ENCODE measurements around the gene OBSCN. TPM values are rescaled to one million over a fixed set of nuclear protein-coding genes. Genes with fewer than 3 reads are reported as not detected.
"Not testable (repeated sequence)": the region's sequence is repeated elsewhere in the genome, so short reads cannot be mapped to it uniquely, and the experiment has no call there.

The OBSCN gene
- polyA plus RNA-seq, 3 donors, result 32.0 to 53.4 (median 48.5) TPM

DNA sequence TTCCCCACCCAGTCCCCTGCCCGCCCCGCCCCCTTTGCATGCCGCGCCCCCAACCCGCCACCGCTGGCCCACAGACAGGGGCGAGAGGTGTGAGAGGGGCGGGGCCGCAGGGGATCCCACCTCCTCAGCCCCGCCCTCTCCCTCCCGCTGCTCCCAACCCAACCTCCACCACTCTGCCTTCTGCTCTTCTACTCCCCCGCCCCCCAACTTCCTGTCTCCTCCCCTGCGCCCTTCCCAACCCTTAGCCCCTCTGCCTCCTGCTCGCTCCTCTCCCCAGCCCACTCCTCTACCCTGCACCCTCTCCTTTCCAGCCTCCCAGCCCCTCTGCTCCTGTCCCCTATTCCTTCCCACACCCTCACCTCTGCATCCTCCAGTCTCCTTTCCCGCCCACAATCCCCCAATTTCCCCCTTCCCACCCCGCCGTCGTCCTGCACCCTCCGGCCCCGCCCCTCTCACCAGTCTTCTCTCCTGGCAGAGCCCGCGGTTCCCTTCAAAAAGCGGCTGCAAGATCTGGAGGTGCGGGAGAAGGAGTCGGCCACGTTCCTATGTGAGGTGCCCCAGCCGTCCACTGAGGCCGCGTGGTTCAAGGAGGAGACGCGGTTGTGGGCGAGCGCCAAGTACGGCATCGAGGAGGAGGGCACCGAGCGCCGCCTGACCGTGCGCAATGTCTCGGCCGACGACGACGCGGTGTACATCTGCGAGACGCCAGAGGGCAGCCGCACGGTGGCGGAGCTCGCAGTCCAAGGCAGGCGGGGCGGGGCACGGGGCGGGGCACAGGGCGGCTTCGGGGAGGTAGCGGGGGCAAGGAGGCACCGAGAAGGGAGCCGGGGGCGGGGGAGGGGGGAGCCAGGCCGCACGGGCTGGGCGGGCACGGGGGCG, 5.4 kb downstream of the OBSCN start:
- peak; percentile 88 for DNase-seq

DNA sequence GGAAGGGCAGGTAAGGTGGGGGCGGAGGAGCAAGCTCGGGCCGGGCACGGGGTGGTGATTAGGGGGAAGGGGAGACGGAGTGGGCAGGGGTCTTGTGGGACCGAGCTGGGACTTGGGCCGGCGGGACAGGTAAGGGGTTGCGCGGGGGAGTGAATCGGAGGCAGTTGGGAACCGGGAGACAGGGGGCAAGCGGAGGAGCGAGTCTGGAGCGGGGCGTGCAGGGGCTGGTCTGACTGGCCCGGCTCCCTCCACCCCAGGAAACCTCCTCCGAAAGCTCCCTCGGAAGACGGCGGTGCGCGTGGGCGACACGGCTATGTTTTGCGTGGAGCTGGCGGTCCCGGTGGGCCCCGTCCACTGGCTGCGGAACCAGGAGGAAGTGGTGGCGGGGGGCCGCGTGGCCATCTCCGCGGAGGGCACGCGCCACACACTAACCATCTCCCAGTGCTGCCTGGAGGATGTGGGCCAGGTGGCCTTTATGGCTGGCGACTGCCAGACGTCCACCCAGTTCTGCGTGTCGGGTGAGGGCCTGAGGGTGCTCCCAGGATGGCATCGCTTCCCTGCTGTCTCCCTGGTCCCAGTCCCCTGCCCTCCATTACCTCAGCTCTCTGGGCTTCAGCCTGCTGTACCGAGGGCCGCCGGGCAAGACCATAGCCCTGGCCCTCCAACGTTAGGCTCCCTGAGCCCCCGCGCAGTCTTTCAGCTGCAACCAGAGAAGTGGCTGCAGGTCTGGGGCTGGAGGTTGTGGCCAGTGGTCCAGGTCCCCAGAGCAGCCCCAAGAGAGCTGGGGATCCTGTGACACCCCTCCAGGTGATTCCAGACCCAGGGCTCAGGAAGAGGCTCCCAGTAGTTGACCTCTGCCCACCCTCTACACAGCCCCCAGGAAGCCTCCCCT, 6.3 kb downstream of the OBSCN start:
- DNase-seq, result no peak

DNA sequence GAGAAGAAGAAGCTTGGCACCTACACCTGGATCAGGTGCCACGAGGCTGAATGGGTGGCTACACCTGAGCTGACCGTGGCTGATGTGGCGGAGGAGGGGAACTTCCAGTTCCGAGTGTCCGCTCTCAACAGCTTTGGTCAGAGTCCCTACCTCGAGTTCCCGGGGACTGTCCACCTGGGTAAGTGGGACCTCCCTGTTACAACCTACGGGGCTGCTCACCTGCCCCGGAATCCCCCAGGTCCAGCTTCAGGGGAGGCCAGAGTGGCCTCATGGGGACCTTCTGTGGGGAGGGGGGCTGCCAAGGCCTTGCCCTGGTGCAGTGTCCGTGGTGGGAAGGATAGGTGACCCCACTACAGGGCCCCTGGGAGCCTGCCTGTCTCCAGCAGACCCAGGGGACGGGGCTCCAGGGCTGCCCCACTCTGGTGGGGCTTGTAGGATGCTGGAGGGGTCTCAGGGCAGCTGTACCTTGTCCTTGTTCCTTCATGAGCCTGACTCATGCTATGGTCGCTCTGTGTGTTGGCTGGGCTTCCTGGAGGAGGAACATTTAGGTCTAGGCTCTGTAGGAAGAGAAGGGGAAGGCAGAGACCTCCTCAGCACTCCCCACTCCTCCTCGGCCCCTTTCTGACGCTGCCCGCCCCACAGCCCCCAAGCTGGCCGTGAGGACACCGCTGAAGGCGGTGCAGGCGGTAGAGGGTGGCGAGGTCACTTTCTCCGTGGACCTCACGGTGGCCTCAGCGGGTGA, 7.2 kb downstream of the OBSCN start:
- no peak for DNase-seq

DNA sequence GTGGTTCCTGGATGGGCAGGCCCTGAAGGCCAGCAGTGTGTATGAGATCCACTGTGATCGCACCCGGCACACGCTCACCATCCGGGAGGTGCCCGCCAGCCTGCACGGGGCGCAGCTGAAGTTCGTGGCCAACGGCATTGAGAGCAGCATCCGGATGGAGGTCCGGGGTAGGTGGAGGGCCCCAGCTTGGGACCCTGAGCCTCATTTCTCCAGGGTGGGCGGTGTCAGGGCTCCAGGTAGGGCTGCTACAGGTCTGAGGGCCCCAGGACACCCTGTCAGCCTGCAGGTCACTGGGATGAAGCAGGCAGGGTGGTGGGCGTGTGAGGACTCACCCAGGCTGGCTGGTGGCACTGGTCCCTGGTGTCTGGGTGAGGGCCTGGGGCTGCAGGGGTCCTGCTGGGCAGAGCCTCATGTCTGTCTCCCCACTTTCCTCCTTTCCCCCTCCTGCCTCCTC, 7.8 kb downstream of the OBSCN start:
- no peak for DNase-seq

DNA sequence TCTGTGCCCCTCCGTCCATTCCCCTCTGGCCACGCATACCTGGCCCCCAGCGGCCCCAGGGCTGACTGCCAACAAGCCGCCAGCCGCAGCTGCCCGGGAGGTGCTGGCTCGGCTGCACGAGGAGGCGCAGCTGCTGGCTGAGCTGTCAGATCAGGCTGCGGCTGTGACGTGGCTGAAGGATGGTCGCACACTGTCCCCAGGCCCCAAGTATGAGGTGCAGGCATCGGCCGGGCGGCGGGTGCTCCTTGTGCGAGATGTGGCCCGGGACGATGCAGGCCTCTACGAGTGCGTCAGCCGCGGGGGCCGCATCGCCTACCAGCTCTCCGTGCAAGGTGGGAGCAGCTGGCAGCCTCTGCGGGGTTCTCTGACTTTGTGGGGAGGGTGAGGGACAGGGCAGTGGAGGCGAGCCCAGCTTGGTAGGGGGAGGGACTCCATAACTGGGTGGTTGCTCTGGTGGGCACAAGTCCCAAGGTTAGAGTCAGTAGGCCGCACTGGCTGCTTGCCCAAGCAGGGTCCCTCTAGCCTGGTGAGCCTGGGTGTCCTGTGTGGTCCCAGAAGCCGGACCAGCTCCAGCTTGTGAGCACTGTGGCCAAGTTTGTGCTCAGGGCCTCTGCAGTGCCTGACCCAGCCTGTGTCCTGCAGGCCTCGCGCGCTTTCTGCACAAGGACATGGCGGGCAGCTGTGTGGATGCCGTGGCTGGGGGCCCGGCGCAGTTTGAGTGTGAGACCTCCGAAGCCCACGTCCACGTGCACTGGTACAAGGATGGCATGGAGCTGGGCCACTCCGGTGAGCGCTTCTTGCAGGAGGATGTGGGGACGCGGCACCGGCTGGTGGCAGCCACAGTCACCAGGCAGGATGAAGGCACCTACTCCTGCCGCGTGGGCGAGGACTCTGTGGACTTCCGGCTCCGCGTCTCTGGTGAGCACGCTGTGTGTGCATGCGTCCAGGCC, 8.8 kb downstream of the OBSCN start:
- DNase-seq, result no peak

DNA sequence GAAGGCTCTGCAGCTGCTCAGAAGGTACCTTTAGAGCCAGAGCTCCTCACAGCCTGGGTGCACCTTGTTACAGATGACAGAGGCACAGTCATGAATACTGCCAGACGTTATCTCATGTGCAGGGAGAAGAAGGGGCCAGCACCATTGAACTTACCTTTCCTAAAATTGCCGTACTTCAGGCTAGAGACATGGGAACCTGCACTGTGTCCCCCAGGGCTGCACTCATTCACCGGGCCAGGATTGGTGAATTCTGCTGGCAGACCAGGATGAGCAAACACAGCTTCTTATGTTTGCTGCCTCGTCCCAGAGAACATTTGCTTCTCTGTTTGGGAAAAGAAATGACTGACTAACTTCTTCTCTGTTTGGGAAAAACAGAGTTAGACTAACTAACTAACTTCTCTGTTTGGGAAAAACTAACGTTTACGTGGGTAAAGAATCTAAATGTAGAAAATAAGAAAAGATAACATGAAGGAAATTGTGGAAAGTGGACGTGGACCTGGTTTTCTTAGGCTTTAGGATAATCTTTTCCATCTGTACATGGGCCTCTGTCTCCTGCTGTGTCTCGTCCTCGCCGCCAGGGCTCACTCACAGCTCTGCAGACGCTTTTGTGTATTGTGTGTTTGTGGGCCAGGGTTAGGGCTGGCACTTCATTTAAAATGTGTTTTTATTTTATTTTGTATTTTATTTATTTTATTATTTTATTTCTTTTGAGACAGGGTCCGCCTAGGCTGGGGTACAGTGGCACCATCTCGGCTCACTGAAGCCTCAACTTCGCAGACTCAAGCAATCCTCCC, 9.9 kb downstream of the OBSCN start:
- no peak for DNase-seq

DNA sequence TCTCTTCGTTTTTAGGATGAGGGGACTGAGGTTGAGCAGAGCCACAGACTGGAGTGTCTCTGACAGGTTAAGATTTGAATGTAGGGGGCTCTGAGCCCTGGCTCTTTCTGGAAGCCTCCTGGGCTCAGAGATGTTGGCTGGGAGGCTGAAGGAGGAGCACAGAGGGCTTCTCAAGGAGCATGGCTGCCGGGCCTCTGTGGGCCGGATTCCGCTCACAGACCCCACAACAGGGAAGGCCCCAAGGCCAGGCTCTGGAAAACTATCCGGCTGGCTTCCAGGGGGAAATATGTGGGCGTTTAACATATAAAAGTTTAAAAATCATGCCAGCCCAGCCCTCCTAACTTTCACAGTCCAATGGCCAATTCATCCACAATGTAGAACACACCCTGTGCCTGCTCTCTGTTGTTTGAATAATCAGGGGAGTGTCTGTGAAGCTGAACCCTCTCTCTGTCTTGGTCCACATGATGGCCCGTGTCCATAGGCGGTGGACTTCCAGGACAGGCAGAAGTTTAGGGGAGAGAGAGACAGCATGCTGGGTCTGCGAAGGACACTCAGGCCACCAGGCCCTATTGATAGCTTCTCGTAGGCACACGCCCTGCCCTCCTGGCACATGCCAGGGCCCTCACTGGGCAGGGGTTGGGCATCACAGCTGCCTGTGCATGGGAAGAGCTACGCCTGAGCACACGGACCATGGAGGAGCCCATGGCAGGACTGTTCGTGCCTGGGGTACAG, 10.8 kb downstream of the OBSCN start:
- DNase-seq, result no peak

DNA sequence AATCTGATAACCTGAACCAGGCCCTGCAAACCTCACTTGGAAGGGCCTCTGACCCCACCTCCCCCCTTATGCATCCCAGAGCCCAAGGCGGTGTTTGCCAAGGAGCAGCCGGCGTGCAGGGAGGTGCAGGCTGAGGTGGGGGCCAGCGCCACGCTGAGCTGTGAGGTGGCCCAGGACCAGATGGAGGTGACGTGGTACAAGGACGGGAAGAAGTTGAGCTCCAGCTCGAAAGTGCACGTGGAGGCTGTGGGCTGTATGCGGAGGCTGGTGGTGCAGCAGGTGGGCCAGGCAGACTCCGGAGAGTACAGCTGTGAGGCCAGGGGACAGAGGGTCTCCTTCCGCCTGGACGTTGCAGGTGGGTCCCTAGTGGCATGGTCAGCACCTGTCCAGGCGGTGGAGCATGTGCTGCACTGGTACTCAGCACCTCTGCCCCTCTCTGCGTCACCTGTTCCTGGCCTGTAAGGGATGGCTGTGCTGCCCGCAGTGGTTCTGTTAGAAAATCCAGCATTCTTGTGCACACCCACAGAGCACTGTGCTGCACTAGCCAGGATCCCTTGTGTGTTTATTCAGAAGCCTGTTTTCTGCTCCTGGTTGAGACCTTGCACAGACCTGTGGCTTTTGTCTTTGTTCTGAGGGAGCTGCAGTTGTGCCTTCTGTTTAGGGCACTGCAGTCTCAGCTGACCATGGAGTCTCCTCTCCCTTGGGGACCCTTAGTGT, 11.6 kb downstream of the OBSCN start:
- no peak for DNase-seq

DNA sequence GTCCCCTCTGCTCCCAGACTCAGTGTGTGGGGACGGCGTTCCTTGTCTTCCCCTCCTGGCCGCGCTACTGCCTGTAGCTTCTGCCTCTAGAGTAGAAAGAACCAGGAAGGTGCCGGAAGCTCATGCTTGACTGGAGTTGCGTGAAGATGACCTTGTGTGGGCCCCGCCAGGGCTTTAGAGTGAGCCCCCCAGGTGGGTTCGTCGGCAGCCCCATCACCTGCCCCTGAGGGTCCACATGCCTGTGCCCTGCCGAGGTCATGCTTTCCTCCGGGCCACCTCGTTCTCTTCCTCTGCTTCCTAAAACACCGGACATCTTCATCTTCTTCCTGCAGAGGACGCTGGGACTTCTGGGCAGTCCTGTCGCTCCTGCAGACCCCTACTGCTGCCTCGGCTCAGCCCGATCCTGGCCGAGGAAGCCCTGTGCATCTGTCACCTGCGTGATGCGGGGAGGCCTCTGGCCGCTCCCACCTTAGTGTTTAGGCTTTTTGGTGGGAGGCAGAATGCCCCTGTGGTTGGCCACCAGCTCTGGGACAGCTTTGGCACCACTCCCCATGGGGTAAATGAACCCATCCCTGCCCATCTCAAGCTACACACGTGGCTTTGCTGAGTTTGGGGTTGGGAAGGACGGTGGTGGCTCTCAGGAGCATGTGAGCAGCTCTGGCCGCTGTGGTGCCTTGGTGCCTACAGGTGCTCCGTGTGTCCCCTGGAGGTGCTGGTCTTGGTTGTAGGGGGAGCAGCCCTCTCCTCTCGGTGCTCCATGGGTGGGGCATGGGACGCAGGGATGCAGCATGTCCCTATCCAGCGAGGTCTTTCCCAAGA, 12.3 kb downstream of the OBSCN start:
- no peak for DNase-seq

DNA sequence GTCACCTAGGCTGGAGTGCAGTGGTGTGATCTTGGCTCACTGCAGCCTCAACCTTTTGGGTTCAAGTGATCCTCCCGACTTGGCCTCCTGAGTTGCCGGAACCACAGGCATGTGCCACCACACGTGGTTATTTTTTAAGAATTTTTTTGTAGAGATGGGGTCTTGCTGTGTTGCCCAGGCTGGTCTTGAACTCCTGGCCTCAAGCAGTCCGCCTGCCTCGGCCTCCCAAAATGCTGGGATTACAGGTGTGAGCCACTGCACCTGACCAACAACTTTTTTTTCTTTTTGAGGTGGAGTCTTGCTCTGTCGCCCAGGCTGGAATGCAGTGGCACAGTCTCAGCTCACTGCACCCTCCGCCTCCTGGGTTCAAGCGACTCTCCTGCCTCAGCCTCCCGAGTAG, 13.3 kb downstream of the OBSCN start:
- not testable (repeated sequence) for DNase-seq

DNA sequence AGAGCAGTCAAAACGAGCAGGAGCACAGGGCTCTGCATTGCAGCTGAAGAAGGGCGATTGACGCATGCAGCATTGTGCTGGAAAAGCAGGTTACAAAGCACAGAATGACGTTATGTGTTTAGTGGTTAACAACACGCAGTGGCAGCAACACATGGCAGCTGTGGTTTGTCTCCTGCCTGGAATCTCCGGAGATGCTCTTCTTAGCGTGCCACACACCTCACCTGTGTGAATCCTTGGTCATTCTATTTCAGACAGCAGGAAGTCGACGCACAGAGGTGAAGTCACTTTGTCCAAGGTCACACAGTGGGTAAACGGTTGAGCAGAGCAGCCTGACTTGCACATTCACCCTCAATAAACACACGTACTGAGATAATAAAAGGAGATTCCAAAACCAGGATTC, 14.7 kb downstream of the OBSCN start:
- no peak for DNase-seq

DNA sequence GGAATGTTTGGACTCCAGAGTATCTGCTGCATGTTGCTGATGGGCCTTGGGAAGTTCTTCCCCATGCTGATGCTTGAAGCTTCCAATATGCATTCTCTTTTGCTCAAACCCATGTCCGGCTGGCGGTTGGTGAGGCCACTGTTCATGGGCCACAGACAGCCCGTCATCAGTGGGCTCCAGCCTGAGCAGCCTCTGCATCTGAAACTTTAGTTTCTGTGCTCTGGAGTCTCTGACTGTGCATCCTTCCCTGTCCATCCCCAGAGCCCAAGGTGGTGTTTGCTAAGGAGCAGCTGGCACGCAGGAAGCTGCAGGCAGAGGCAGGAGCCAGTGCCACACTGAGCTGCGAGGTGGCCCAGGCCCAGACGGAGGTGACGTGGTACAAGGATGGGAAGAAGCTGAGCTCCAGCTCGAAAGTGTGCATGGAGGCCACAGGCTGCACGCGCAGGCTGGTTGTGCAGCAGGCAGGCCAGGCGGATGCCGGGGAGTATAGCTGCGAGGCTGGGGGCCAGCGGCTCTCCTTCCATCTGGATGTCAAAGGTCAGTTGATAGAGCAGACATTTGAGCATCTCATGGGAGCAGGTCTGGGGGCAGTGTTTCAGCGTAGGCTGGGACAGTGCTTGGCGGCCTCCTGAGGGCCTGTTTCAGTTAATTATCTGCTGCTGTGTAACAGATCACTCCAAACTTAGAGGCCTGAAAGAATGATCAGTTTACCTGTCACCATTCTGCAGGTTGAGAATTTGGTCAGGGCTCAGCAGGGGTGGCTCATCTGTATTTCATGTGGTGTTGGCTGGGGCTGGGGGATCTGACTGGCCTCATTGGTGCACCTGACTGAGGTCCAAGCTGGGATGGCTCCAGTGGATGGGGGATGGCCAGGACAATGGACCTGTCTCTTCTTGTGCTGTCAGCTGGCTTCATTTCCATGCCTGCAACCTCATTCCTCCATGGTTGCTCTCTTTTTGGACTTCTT, 16.6 kb downstream of the OBSCN start:
- no peak for DNase-seq

DNA sequence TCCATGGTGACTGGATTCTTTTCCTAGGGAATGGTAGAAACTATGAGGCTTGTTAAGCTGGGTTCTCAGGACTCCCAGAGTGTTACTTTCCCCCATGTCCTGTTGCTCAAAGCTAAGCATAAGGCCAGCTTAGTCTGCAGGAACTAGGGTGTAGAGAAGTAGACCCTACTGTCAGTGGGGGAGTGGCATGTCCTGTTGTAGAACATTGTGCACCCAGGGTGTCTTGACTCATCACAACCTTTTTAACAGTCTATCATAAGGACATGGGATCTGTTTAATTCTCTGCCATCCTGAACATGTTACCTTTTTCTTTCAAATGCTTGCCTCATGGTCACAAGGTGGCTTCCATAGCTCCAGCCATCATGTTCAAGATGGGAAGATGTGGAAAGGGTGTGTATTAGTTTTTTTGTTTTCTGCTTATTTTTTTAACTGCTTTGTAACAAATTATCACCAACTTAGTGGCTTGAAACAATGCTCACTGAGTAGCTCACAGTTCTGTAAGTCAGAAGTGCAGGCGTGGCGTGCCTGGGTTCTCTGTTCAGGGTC, 17.4 kb downstream of the OBSCN start:
- no peak for DNase-seq

DNA sequence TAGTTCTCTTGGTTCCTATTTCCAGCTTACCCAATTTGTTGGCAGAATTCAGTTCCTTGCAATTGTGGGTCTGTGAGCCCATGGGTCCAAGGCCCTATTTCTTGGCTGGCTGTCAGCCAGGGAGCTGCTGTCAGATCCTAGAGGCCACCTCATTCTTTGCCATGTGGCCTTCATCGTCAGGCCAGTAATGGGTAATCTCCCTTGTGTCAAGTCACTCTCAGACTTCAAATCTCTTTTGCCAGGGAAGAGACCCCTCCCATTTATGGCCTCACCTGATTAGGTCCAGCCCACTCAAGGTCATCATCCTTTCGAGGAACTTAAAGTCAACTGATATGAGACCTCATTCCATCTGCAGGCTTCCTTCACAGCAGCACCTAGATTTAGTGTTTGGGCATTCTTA, 17.9 kb downstream of the OBSCN start:
- DNase-seq, result no peak

DNA sequence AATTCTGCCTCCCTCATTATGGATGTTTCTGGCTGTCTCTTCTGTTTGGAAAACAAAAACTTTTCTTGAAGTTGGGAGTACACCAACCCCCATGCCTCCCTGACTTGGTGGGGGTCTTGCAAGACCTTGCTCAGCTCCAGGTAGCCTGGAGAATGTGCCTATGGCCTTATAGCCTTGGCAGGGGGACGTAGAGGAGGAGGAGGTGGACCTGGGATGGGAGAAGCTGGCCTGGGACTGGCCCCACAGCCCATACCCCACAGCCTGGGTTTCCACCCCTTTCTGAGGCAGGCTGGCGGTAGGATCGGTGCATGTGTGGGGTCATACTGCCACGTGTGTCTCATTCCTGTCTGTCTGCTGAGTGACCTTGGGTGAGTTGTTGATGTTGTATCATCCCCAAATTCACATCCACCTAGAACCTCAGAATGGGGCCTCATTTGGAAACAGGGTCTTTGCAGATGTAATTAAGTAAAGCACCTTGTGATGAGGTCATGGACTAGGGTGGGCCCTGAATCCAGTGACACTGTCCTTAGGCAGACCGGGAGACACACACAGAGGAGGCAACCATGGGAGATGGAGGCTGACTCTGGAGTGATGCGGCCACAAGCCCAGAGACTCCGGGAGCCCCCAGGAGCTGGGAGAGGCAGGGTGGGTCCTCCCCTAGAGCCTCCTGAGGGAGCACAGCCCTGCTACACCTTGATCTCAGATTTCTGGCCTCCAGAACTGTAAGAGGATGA, 18.5 kb downstream of the OBSCN start:
- no peak for DNase-seq

Data from renal pelvis (tissue), 4 donors.